HPDE6-E6E7 (cell line): ENCODE results near the gene OR51D1.

Experiments
- DNase-seq: peaks from one replicate; pipeline ENCODE4 v3.0.0; 2011; ENCODE audit warnings: missing footprints; ENCODE audit errors: extremely low spot score

OR51D1 gene

DNA sequence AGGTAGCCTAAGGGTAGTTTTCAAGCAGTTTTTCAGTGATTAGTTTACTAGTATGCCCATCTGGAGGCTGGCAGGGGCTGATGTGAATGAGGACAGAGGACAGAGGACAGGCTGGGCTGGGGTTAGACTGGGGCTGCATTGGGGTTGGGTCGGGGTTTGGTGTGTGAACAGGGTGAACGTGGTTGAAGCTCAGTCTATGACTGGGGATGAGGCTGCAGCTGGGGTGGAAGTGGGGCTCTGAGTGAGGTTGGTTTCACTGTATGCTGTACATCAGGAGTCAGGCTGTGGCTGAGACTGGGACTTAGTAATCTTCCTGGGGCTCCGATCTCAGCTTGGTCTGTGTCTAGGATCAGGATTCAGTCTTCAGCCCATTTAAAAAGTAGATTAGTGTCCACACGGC is 7.0 kb downstream of the OR51D1 start:
- no peak for DNase-seq

DNA sequence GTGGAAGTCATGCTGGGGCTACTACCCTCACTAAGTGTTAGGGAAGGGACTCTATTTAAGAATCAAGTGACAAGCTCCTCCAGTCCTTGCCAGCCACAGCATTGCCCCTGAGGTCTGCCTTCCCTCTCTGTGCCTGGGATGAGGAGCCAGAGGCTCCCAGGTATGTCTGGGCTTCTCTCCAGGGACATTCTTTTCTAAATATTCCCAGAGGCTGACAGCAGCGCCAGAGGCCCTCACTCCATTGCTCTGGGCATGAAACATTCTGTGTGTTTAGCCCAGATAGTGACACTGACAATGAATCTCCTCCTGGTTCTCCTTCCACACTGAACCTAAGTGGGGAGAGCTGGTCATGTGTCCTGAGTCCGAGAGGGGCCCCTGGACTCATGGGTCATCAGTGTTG is 8.7 kb downstream of the OR51D1 start:
- DNase-seq = no peak

DNA sequence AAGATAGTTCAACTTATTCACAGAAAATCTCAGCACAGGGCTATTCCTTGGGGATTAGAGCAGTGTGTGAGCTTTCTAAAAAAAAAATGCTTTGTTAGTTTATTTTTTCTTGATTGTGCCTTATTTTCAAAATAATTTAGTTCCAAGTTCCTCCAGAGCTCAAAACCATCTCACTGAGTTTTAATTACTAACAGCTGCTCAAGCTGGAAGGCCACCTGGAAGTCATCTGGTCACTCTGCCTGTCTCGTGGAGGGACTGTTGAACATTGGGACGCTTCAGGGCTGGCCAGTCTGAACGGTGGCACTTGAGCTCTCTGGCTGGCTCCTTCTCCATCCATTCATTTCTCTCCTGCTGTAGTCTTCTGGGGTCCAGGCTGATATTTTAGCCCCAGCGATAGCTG is 10.5 kb downstream of the OR51D1 start:
- no peak for DNase-seq

DNA sequence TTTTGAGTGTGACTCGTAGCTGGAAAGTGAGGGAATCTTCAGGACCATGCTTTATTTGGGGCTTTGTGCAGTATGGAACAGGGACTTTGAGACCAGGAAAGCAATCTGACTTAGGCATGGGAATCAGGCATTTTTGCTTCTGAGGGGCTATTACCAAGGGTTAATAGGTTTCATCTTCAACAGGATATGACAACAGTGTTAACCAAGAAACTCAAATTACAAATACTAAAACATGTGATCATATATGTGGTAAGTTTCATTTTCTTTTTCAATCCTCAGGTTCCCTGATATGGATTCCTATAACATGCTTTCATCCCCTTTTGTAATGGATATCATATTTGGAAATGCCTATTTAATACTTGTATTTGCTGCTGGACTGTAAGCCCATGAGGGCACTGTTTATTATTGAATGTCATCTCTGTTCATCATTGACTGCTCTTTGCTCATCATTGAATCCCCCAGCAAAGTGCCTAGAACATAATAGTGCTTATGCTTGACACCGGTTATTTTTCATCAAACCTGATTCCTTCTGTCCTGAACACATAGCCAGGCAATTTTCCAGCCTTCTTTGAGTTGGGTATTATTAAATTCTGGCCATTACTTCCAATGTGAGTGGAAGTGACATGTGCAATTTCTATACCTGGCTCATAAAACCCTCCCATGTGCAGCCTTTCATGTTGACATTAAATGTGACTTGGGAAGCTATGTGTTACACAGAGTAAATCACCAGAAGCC is 17.5 kb downstream of the OR51D1 start:
- DNase-seq = no peak

DNA sequence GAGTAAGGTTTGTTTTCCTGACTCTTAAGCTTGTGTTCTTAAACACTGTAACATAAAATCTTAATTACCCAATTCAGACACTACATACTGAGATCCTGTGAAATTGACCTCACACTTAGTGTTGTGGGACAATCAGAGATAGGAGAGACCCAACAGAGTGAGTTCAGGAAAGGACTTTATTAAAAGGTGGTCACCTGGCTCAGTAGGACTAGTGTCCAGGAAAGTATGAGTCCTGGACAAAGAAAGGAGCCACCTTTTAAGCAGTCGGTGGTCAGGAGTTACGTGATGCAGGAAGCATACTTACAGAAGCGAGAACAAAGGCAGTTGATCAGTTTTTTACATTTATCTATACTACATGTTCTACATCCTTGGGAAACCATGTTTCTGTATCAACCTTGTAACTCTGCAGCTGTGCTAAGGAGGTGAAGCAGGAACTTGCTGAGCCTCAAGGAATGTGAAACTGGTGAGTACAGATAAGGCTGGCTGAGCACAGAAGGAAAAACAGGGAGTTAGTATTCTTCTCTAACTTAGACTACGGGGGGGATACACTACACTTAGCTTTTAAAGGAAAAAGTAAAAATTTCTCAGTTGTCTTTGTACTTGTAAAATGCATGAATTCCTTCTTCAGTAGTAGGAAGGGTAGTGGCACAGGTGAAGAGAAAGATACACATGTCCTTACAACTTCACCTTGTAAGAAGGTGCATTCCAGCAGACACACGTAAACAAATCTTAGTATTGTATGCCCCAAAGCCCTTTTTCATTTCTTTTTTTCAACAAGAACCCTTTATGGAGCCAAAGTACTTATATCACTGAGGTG is 21.6 kb downstream of the OR51D1 start:
- DNase-seq = no peak

DNA sequence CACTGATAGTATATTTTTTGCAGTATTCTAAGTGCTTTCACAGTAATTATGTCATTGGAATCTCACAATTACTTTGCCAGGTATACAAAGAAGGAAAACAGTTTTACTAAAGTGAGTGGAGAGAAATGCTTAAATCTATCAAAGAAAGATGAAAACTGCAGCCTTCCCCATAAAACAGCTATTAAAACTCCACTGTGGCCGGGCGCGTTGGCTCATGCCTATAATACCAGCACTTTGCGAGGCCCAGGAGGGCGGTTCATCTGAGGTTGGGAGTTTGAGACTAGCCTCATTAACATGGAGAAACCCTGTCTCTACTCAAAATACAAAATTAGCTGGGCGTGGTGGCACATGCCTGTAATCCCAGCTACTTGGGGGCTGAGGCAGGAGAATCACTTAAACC is 25.6 kb downstream of the OR51D1 start:
- DNase-seq = no peak

DNA sequence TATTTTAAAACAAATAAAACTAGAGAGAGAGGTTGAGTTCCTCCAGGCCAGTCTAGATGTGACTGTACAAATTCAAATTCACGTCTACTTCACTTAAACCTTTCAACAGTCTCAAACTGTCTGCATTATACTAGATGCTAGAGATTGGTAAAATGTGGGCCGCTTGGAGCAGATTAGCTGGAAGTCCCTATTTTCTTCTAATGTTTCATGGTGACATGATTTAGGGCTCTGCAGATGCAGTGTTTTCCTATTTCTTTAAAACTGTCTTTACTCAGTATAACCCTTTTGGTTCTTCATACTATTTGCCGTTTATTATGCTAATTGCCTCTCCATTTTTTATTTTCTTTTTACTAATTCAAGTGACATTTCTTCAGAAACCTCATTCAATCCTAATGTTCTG is 26.9 kb downstream of the OR51D1 start:
- DNase-seq = no peak

DNA sequence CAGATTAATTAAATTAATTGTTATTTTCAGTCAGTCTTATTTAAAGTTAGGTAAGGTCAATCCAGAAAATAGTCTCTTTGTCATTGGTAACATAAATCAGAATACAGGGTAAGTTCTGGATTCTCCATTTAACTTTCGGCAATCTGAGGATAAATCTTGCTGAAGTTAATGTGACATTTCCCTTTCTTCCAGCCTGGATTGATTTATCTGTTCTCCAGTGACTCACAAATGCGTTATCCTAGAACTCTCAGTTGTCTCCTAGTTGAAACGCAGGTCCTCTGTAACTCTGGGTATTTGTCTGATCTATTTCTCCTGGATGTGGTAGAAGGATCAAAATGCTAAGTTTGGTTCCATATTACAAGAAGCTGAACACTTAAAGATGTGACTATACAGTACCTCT is 27.5 kb downstream of the OR51D1 start:
- no peak for DNase-seq

DNA sequence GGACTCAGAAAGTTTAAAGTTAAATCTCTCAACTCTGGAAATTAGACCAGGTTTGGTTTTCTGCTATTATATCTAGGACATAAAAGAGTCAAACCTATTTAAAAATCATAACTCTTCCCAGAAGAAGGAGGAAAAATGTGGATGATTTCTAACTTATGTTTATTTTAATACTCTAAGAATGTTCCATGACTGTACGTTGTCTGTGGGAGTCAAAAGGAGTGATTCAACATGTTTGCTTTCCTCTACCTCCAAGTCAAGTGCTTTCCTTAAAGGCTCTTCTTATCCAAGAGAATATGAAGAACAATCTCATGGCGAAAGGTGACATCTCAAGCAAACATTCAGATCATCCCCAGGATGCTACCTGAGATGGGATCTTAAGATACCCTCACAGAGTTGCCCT is 28.1 kb downstream of the OR51D1 start:
- DNase-seq = no peak

DNA sequence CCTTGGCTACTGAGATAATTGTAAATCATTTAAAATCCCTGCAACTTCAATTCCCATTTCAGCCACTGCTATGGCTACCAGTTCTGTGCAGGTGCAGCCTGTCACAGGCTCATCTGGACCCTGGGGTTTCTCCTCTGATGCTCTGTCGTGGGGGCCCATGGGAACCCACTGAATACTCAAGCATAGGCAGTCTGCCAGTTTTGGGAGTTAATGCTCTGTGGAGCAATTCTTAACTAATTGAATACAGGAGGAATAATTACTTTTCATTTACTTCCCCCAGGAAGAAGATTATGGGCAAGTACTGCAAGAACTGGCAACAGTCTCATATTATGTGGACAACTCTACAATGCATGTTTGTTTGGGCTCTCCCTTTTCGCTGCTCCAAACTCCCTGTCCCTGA is 34.5 kb downstream of the OR51D1 start:
- no peak for DNase-seq

DNA sequence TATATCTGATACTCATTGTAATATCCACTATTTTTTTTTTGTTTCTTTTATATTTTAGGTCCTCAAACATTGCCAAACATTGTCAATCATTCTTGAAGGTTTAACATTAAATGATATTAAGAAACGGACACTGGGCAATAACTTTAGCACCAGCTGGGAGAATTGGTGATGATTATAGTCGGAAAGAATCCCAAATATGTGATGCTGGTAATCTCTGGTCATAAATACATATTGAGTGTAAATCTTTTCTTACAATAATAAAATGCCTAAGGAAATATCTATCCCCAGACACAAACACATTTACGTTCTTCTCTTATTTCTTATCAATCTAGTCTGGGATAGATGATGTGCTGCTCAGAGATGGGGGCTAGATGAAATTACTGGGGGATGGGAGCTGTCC is 35.2 kb downstream of the OR51D1 start:
- no peak for DNase-seq

DNA sequence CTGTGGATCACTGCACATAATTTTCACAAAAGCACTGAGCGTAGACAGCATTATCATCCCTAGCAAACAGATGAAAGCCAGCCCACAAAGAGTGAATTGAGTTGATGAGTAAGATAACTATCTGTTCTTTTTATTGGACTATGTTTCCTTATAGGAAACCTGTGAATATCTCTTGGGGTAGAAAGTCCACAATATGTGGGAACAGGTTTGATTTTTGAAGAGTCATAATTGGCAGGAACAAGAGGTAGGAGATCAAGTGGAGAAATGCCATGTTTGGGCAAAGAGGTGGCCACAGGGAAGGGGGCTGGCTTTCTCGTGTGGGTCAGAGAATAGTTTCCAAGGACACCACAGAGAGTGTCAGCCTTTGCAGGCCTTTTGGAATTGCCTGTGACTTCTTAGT is 36.5 kb downstream of the OR51D1 start:
- DNase-seq = no peak

DNA sequence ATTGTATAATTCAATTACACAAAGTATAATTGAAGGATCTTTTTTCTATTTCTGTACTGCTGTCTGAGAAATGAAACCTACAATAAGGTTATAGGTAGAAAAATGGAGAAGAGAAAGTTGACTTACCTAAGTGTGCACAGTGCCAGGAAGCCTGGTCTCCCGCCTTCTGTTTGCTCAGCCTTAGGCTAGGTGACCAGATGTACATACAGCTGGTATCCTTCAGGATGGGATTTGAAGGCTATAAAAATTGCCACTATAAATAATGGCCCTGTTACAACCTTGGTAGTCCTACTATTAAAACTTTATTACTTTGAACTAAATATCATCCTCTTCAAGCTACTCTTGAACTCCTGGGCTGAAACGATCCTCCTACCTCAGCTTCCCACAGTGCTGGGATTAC is 40.7 kb downstream of the OR51D1 start:
- no peak for DNase-seq

DNA sequence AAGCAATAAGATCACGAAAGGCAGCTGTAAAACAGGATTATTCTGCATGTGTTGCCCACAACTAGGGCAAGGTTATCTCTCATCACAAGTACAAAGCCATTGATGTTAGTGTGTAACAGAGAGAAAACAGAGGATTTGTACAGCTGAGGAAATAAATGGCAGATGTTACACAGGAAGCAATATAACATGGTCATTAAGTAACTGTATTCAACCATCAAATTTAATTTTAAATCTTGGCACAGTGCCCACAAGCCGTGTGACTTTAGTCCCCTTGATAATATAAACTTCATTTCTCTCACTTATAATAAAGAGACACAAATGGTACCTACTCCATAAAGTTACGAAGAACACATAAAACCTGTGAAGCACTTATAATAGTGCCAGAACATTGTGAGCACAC is 43.1 kb downstream of the OR51D1 start:
- no peak for DNase-seq

DNA sequence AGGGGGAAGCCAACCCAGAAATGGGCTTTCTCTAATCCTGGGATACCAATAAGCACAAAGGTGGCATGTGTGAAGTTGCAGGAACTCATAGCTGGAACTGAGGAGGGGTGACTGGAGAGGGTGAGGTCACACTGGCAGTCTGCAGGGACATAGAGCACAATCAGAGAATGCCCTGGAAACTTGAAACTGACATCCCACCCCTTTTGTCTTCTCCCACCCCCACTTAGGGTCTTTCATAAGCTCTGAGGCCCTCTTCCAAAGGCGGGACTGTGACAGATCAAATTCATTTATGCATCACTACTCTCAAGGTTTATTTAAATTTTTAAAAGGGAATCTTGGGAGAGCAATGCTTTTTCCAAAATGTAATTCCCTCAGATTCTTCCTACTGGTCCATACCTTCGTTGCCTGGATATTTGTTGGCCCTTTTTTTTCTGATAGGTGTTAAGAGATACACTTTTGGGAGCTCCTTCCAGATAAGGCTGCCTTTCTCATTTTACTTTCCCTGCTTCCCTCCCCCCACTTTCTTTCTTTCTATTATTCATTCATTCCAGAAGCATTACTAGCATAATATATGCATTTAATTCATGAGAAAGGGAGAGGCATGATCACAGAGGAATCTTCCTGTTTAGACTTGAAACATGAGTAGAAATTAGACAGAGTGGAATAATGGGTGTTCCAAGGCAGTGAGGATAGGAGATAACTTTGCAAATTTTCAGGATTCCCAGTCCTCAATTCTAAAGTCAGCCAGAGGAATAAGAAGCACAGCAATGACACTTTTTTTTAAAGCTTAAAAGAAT is 45.5 kb downstream of the OR51D1 start:
- peak; percentile 2 for DNase-seq

DNA sequence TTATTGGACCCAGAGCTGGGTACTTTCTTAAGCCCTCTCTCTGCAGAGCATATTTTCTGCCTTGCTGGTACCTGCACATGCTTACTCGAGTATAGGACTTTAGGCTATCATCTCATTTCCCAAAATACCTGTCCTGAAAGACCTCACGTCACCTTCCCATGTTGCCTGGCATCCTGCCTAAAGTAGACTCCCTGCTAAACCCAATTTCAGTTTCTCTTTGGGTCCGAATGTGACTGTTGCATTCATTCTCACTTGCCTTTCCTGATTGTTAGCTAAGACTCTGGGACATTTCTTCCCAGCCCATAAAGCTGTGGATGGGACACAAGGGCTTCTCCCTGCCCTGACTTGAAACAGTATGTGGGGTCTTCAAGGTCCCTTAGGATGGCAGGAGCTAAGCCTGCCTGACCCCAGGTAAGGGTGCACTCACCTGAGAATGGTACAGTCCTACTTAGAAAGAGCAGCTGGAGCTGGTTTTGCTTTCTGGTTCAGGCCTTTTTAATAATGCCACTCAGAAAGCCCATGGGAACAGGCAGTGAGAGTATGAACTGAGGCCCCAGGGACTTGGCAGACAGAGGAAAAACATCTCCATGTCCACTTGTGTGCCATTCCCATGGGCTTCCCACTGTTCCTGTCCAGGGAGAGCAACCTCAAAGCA is 47.5 kb downstream of the OR51D1 start:
- DNase-seq = no peak
